B cell (primary cell): ENCODE measurements around the gene UXT.

Experiments
- CTCF ChIP-seq: fragments of 200-600 bp; IDR thresholded peaks from one replicate; pipeline ENCODE4 v1.8.0; 2022; ENCODE audit warnings: antibody characterized with exemption, mild to moderate bottlenecking
- EZH2 ChIP-seq: IDR thresholded peaks from 2 replicates; pipeline ENCODE4 v1.6.1; 2012; ENCODE audit warnings: borderline replicate concordance, low read depth, mild to moderate bottlenecking, moderate library complexity, low read length; ENCODE audit not compliant: insufficient read depth, poor library complexity, severe bottlenecking

- no peak for TF ChIP-seq CTCF
- no peak for TF ChIP-seq EZH2
Observed at GRCh38 chrX:47620303-47620685, 38.7 kb downstream of the UXT start.
